Psoas muscle (tissue), 8 donors: ENCODE data around the gene INTS1. TPM values are rescaled to one million over a fixed set of nuclear protein-coding genes. Genes with fewer than 3 reads are reported as not detected.

ENCODE experiments used
- ATAC-seq, 4 donors: fragments of 200-7000 bp; cut with Tn5 transposase; one replicate each; pipeline ENCODE4 v1.9.1; 2020; ENCODE audit warnings: moderate library complexity in 3 of 4, mild to moderate bottlenecking in 2 of 4
- DNase-seq, 2 donors: peaks; one replicate each; pipeline ENCODE4 v3.0.0-alpha.2; 2020
- H3K27ac ChIP-seq: fragments of 200-600 bp; one replicate; pipeline ENCODE4 v1.8.0; 2022
- H3K27me3 ChIP-seq, 3 donors: fragments of 200-600 bp in 1 of 3; one replicate each; pipeline versions ENCODE4 v1.6.1 to v1.8.0; 2013 to 2022; ENCODE audit warnings: low read length in 2 of 3, mild to moderate bottlenecking in 2 of 3, moderate library complexity in 1 of 3; ENCODE audit not compliant: insufficient read depth in 3 of 3
- H3K36me3 ChIP-seq, 2 donors: fragments of 200-600 bp in 1 of 2; one replicate each; pipeline versions ENCODE4 v1.6.1 to v1.8.0; 2013 to 2022; ENCODE audit warnings: low read depth in 1 of 2, mild to moderate bottlenecking in 1 of 2, moderate library complexity in 1 of 2; ENCODE audit not compliant: insufficient read depth in 1 of 2
- H3K4me1 ChIP-seq: fragments of 200-600 bp; one replicate; pipeline ENCODE4 v1.8.0; 2022
- H3K4me3 ChIP-seq: fragments of 200-600 bp; one replicate; pipeline ENCODE4 v1.8.0; 2022; ENCODE audit warnings: mild to moderate bottlenecking
- H3K9me3 ChIP-seq: fragments of 200-600 bp; one replicate; pipeline ENCODE4 v1.8.0; 2022
- CTCF ChIP-seq: fragments of 200-600 bp; IDR thresholded peaks from one replicate; pipeline ENCODE4 v1.8.0; 2022; ENCODE audit warnings: antibody characterized with exemption
- WGBS, 3 donors: extraction: QIAGEN DNeasy Blood & Tissue Kit; methylation state at CpG; one replicate each; pipeline versions ENCODE4 v1.1.6 to v1.1.7; 2013; 5-methylcytosine and 5-hydroxymethylcytosine counted together
- intact Hi-C, 2 donors: fragments of 100-400 bp; cut with DNase I; formaldehyde crosslinking; loops; one replicate each; pipeline versions ENCODE4 v1.11.0 to v1.14.2; 2022
- polyA plus RNA-seq, 3 donors: library from polyadenylated mRNA; stranded (reverse); fragments of 200-250 nt; gene quantifications; one replicate each; pipeline ENCODE4 v1.2.3, GENCODE V29; 2013
- total RNA-seq, 4 donors: library from RNA; stranded (reverse); fragmentation: NEBNext Ultra II Directional in 2 of 4; extraction: Animal tissue kit (Norgen Biotek cat#: 25700) in 2 of 4; gene quantifications; one replicate each; pipeline versions ENCODE4 v1.2.1 to v1.2.4, GENCODE V29; 2021 to 2023
- donor health status: healthy with polysubstance abuse.
- donor health status: DM: no; HTN: no; CAD: no; lungs with moderate emphysema.
- donor health status: Bipolar disorder and iron deficiency.
- donor health status: healthy.
- donor health status: DM: yes; HTN: yes; CAD: no.
- donor health status: DM: no; HTN: no; CAD: no.
- donor health status: DM: no; HTN: no; CAD: no.
- donor health status: DM: yes; HTN: yes; CAD: no.

INTS1 gene
- total and polyA plus RNA-seq, 7 donors: 38.8 to 77.6 (median 64.0) TPM

- no peak for TF ChIP-seq CTCF
- Histone ChIP-seq H3K27me3 (no peaks in the 10 kb centered on the region), H3K27ac (peak overlapping the region; percentile 99), H3K9me3 (no peaks in the 10 kb centered on the region), H3K36me3 (peaks cover 0 to 60% of the 10 kb centered on the region in 2 donors), H3K4me3 (no peak overlapping the region), H3K4me1 (peaks cover 37% of the 10 kb centered on the region)
- DNase-seq: peak in 1 of 2 donors; percentile 25
- WGBS, 3 donors: 94% methylated on average over 70 to 73 of the region's 73 CpGs
- ATAC-seq: no peak
- intact Hi-C loops: no loop called here
Measured at GRCh38 chr7:1539882-1540775, 35.9 kb upstream of the INTS1 start.

GRCh38 chr7:1539181-1539881 lies 35.1 kb upstream of the INTS1 start:
- H3K4me1 ChIP-seq: peaks cover 43% of the 10 kb centered on the region
- intact Hi-C loops: no loop called here
- H3K27ac ChIP-seq: peak overlapping the region; percentile 99
- H3K36me3 ChIP-seq: peaks cover 0 to 60% of the 10 kb centered on the region in 2 donors
- H3K4me3 ChIP-seq: no peak overlapping the region
- peak; percentile 51 to 69 for DNase-seq
- H3K9me3 ChIP-seq: no peaks in the 10 kb centered on the region
- TF ChIP-seq CTCF: no peak
- 74 to 80% (median 76%) methylated on average over 36 of the region's 36 CpGs for WGBS, 3 donors
- ATAC-seq: peak in 1 of 4 donors; percentile 16
- no peaks in the 10 kb centered on the region for H3K27me3 ChIP-seq

DNA sequence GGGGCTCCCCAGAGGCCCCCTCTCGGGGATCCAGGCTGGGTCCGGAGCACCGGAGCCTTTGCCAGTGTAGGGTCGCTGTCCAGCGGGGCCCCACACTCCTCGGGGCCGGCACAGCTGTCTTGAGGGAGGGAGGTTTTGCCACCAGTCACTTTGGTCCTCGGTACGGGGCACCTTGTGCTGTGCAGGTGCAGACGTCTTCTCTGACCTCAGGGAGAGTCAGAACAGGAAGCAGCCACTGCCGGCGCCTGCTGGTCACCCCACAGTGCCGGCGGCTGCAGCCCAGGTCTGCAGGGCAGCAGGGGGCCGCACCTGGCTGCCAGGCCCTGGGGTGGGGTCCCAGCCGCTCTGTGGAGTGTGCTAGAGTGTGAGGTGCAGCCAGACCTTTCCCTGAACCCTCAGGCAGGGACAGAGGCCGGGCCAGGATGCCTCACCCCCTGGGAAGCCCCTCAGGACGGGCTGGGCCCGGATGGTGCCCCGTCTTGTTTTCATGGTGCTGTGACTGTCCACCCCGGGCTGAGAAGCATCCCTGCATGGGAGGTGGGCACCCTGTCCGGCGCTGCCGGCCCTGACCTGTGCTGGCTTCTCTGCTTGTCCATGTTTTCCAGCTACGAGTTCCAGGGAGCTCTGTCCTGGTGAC lies 34.5 kb upstream of the INTS1 start:
- Histone ChIP-seq H3K36me3 (peaks cover 0 to 54% of the 10 kb centered on the region in 2 donors), H3K4me1 (peaks cover 50% of the 10 kb centered on the region), H3K27me3 (no peaks in the 10 kb centered on the region), H3K9me3 (no peaks in the 10 kb centered on the region), H3K27ac (peak overlapping the region; percentile 99), H3K4me3 (peak overlapping the region; percentile 70)
- ATAC-seq (no peak), DNase-seq (peak; percentile 32 to 62)
- no peak for TF ChIP-seq CTCF
- intact Hi-C loops: no loop called here
- 62 to 76% (median 74%) methylated on average over 25 of the region's 25 CpGs for WGBS, 3 donors

- peak; percentile 90 to 93 for DNase-seq
- 19% methylated on average over 52 to 56 of the region's 56 CpGs for WGBS, 3 donors
- H3K36me3 ChIP-seq: peaks cover 0 to 45% of the 10 kb centered on the region in 2 donors
- peaks cover 57% of the 10 kb centered on the region for H3K4me1 ChIP-seq
- no peak for TF ChIP-seq CTCF
- H3K27ac ChIP-seq: peak overlapping the region; percentile 99
- ATAC-seq: peak in 3 of 4 donors; percentile 12 to 39 (median 14)
- intact Hi-C loops: no loop called here
- H3K4me3 ChIP-seq: peak overlapping the region; percentile 70
- no peaks in the 10 kb centered on the region for H3K27me3 ChIP-seq
- no peaks in the 10 kb centered on the region for H3K9me3 ChIP-seq
Measured at GRCh38 chr7:1537535-1538412, 33.6 kb upstream of the INTS1 start.
